Measurements from ENCODE around the gene TAB2. TPM values are rescaled to one million over a fixed set of nuclear protein-coding genes. Genes with fewer than 3 reads are reported as not detected.

The TAB2 gene
- total RNA-seq, 1 experiment from 2014 or later, result 52.2 TPM

GRCh38 chr6:149275621-149276020 is 41.9 kb upstream of the TAB2 start:
- TF ChIP-seq EZH2 (IDR thresholded peaks at IDR 0.05; ENCODE audit: borderline replicate concordance, low read depth, low read length, poor library complexity, severe bottlenecking) (no peak), CTCF (conservative IDR thresholded peaks at IDR 0.05; ENCODE audit: low read depth, low read length) (no peak)
- peaks cover 15% of the 10 kb centered on the region for H3K27me3 ChIP-seq (replicated peaks; ENCODE audit: insufficient read depth, low read depth, low read length, poor library complexity)
- CTCF ChIA-PET, result no interaction called here
- POLR2A ChIA-PET (ENCODE audit: low non-redundant PET), result no interaction called here
- intact Hi-C loops (cut with micrococcal nuclease; ENCODE audit: unreplicated experiment), result no loop called here
- H3K36me3 ChIP-seq (ENCODE audit: insufficient read depth, low read length, poor library complexity, severe bottlenecking), result no peaks in the 10 kb centered on the region
- H3K4me1 ChIP-seq (ENCODE audit: insufficient read depth, low read length, poor library complexity, severe bottlenecking), result no peaks in the 10 kb centered on the region
- DNase-seq (ENCODE audit: low spot score), result no peak
- H3K9me3 ChIP-seq (ENCODE audit: low read depth, low read length, poor library complexity, severe bottlenecking), result no peaks in the 10 kb centered on the region
- BruUV-seq (replicated peaks), result no TSS peak
- H3K4me3 ChIP-seq (ENCODE audit: low read depth, low read length, poor library complexity, severe bottlenecking), result no peak overlapping the region
- no peak overlapping the region for H3K27ac ChIP-seq (ENCODE audit: low read depth, low read length, poor library complexity, severe bottlenecking)

GRCh38 chr6:149277621-149278020 is 39.9 kb upstream of the TAB2 start:
- Histone ChIP-seq H3K27me3 (replicated peaks; ENCODE audit: insufficient read depth, low read depth, low read length, poor library complexity) (peaks cover 15% of the 10 kb centered on the region), H3K4me1 (ENCODE audit: insufficient read depth, low read length, poor library complexity, severe bottlenecking) (no peaks in the 10 kb centered on the region), H3K27ac (ENCODE audit: low read depth, low read length, poor library complexity, severe bottlenecking) (no peak overlapping the region), H3K36me3 (ENCODE audit: insufficient read depth, low read length, poor library complexity, severe bottlenecking) (no peaks in the 10 kb centered on the region), H3K9me3 (ENCODE audit: low read depth, low read length, poor library complexity, severe bottlenecking) (no peaks in the 10 kb centered on the region), H3K4me3 (ENCODE audit: low read depth, low read length, poor library complexity, severe bottlenecking) (no peak overlapping the region)
- no TSS peak for BruUV-seq (replicated peaks)
- no peak for DNase-seq (ENCODE audit: low spot score)
- ChIA-PET POLR2A (ENCODE audit: low non-redundant PET) (no interaction called here), CTCF (no interaction called here)
- TF ChIP-seq EZH2 (IDR thresholded peaks at IDR 0.05; ENCODE audit: borderline replicate concordance, low read depth, low read length, poor library complexity, severe bottlenecking) (no peak), CTCF (conservative IDR thresholded peaks at IDR 0.05; ENCODE audit: low read depth, low read length) (no peak)
- intact Hi-C loops (cut with micrococcal nuclease; ENCODE audit: unreplicated experiment), result no loop called here

- H3K9me3 ChIP-seq (ENCODE audit: low read depth, low read length, poor library complexity, severe bottlenecking), result no peaks in the 10 kb centered on the region
- CTCF ChIA-PET, result no interaction called here
- H3K4me3 ChIP-seq (ENCODE audit: low read depth, low read length, poor library complexity, severe bottlenecking), result no peak overlapping the region
- peaks cover 15% of the 10 kb centered on the region for H3K27me3 ChIP-seq (replicated peaks; ENCODE audit: insufficient read depth, low read depth, low read length, poor library complexity)
- H3K27ac ChIP-seq (ENCODE audit: low read depth, low read length, poor library complexity, severe bottlenecking), result no peak overlapping the region
- TF ChIP-seq CTCF (conservative IDR thresholded peaks at IDR 0.05; ENCODE audit: low read depth, low read length) (no peak), EZH2 (IDR thresholded peaks at IDR 0.05; ENCODE audit: borderline replicate concordance, low read depth, low read length, poor library complexity, severe bottlenecking) (no peak)
- no TSS peak for BruUV-seq (replicated peaks)
- H3K4me1 ChIP-seq (ENCODE audit: insufficient read depth, low read length, poor library complexity, severe bottlenecking), result no peaks in the 10 kb centered on the region
- DNase-seq (ENCODE audit: low spot score), result no peak
- intact Hi-C loops (cut with micrococcal nuclease; ENCODE audit: unreplicated experiment), result no loop called here
- no peaks in the 10 kb centered on the region for H3K36me3 ChIP-seq (ENCODE audit: insufficient read depth, low read length, poor library complexity, severe bottlenecking)
- POLR2A ChIA-PET (ENCODE audit: low non-redundant PET), result no interaction called here
Measured at GRCh38 chr6:149278997-149279396, 38.5 kb upstream of the TAB2 start.

Measured in A673 (cell line).